GM03348 (cell line): Measurements from ENCODE around the gene CCDC148.
A peak's percentile ranks its signal among the peaks of the same experiment; 100 is the strongest.

Source experiments
- DNase-seq: peaks from one replicate; pipeline ENCODE4 v3.0.0; 2012; ENCODE audit warnings: low spot score

CCDC148 gene

GRCh38 chr2:158432117-158432516 lies 24.4 kb downstream of the CCDC148 start:
- no peak for DNase-seq

- DNase-seq = peak; percentile 71
These were observed 42.0 kb downstream of the CCDC148 start for GRCh38 chr2:158414538-158414937.

- peak; percentile 14 for DNase-seq
These were observed 43.0 kb downstream of the CCDC148 start for GRCh38 chr2:158413581-158413980.

GRCh38 chr2:158412206-158412605 lies 44.3 kb downstream of the CCDC148 start:
- peak; percentile 50 for DNase-seq

GRCh38 chr2:158411748-158412147 lies 44.8 kb downstream of the CCDC148 start:
- DNase-seq = no peak

- DNase-seq = no peak
These were observed 46.4 kb downstream of the CCDC148 start for GRCh38 chr2:158410132-158410531.

GRCh38 chr2:158407031-158407430 lies 49.5 kb downstream of the CCDC148 start:
- DNase-seq = no peak

GRCh38 chr2:158405341-158405740 lies 51.2 kb downstream of the CCDC148 start:
- no peak for DNase-seq

- DNase-seq = no peak
These were observed 53.3 kb downstream of the CCDC148 start for GRCh38 chr2:158403237-158403636.

GRCh38 chr2:158402665-158403064 lies 53.9 kb downstream of the CCDC148 start:
- DNase-seq = no peak

GRCh38 chr2:158395166-158395565 lies 61.4 kb downstream of the CCDC148 start:
- no peak for DNase-seq

GRCh38 chr2:158394453-158394852 lies 62.1 kb downstream of the CCDC148 start:
- peak; percentile 20 for DNase-seq

GRCh38 chr2:158393886-158394285 lies 62.7 kb downstream of the CCDC148 start:
- DNase-seq = no peak

GRCh38 chr2:158392687-158393086 lies 63.9 kb downstream of the CCDC148 start:
- DNase-seq = no peak

- peak; percentile 4 for DNase-seq
These were observed 64.7 kb downstream of the CCDC148 start for GRCh38 chr2:158391876-158392275.

GRCh38 chr2:158391361-158391760 lies 65.2 kb downstream of the CCDC148 start:
- DNase-seq = no peak

GRCh38 chr2:158388159-158388558 lies 68.4 kb downstream of the CCDC148 start:
- DNase-seq = no peak

GRCh38 chr2:158385646-158386045 lies 70.9 kb downstream of the CCDC148 start:
- no peak for DNase-seq

GRCh38 chr2:158381978-158382377 lies 74.6 kb downstream of the CCDC148 start:
- DNase-seq = no peak

GRCh38 chr2:158381205-158381604 lies 75.3 kb downstream of the CCDC148 start:
- DNase-seq = no peak

- DNase-seq = no peak
These were observed 75.8 kb downstream of the CCDC148 start for GRCh38 chr2:158380746-158381145.

GRCh38 chr2:158378926-158379325 lies 77.6 kb downstream of the CCDC148 start:
- DNase-seq = no peak

- no peak for DNase-seq
These were observed 90.2 kb downstream of the CCDC148 start for GRCh38 chr2:158366342-158366741.

- no peak for DNase-seq
These were observed 96.7 kb downstream of the CCDC148 start for GRCh38 chr2:158359846-158360245.

GRCh38 chr2:158357699-158358098 lies 98.9 kb downstream of the CCDC148 start:
- DNase-seq = no peak
